NB4 (cell line): Measurements from ENCODE around the gene TMEM176B.

Source experiments
- DNase-seq: peaks from one replicate; pipeline ENCODE4 v3.0.0; 2010; ENCODE audit warnings: low read depth
- H3K4me3 ChIP-seq: one replicate; pipeline ENCODE4 v1.5.1; 2011; ENCODE audit warnings: mild to moderate bottlenecking, low read depth, low read length, moderate library complexity
- MYC ChIP-seq: IDR thresholded peaks from 2 replicates; pipeline ENCODE4 v1.6.1; 2011; ENCODE audit warnings: low read depth, low read length
- POLR2A ChIP-seq: IDR thresholded peaks from 2 replicates; pipeline ENCODE4 v1.6.1; 2011; ENCODE audit warnings: mild to moderate bottlenecking; ENCODE audit not compliant: insufficient read length; ENCODE audit errors: extremely low read depth
- TF ChIP-seq, protein P1 (sequence below): IDR thresholded peaks from one replicate; pipeline ENCODE4 v1.5.1; 2012; ENCODE audit warnings: low read depth, low read length
- TF ChIP-seq, protein P2 (sequence below): IDR thresholded peaks from 2 replicates; pipeline ENCODE4 v1.6.1; 2011; ENCODE audit warnings: low read depth, low read length

Gene TMEM176B

DNA sequence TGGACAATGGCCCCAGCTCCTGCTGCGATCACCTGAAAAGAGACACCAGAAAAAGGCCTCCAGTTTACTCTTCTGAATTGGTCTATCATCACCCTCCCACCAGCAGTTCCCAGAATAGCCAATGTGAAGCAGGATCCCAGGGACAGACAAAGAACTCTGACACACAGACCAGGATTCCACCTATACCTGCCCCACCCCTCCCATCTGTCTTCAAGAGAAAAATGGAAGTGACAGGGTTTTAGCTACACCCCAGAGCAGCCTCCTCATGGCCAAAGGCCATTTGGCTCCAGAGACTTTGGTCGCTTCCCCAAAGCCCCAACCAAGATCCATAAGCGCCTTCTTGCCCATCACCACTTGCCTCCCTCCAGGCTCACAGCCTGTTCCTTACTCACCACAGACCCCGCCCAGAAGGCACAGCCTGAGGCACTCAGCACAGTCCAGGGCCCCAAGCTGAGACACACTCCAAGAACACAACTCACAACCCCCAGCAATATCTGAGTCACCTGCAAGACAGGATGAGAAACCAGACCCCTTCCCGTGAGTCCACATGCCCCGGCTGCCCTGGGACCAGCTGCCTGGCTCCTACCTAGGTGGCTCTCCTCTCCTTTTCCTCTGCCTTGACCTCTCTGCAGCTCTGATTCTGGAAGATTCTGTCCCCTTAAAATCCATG, 6.5 kb downstream of the TMEM176B start:
- TF ChIP-seq, protein P1, sequence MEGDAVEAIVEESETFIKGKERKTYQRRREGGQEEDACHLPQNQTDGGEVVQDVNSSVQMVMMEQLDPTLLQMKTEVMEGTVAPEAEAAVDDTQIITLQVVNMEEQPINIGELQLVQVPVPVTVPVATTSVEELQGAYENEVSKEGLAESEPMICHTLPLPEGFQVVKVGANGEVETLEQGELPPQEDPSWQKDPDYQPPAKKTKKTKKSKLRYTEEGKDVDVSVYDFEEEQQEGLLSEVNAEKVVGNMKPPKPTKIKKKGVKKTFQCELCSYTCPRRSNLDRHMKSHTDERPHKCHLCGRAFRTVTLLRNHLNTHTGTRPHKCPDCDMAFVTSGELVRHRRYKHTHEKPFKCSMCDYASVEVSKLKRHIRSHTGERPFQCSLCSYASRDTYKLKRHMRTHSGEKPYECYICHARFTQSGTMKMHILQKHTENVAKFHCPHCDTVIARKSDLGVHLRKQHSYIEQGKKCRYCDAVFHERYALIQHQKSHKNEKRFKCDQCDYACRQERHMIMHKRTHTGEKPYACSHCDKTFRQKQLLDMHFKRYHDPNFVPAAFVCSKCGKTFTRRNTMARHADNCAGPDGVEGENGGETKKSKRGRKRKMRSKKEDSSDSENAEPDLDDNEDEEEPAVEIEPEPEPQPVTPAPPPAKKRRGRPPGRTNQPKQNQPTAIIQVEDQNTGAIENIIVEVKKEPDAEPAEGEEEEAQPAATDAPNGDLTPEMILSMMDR, result no peak
- TF ChIP-seq, protein P2, sequence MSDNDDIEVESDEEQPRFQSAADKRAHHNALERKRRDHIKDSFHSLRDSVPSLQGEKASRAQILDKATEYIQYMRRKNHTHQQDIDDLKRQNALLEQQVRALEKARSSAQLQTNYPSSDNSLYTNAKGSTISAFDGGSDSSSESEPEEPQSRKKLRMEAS, result no peak
- no peak overlapping the region for H3K4me3 ChIP-seq
- DNase-seq, result no peak

DNA sequence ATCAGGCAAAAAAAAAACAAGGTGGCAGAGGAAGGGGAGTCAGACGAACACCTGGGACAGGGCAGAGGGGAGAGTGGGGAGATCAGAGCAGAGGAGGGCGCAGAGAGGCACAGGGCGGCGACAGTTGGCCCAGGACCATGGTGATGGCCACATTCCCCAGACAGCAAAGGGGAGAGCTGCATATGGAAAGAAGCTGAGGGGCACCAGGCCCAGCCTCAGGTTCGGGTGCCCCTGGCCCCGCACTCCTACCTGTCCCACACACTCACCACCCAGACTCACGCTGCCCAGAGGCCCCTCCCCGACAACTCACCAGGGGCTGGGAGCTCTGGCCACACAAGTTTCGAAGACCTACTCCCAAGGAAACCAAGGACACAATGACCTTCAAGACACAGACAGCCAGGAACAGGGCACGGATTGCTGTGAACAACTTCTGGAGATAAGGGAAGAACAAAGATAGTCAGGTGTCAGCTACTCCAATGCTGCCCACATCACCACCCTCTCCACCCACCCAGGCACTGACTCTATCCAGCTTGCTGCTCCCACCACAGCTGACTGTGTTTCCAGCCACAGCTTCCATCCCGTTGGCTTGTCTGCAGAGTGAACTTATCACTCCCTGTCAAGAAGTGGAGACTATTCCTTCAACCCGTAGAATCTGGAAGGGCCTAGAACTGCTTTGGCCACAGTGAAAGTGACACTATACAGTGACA, 8.3 kb downstream of the TMEM176B start:
- no peak overlapping the region for H3K4me3 ChIP-seq
- TF ChIP-seq POLR2A (no peak), MYC (no peak)
- TF ChIP-seq, protein P1, result no peak
- TF ChIP-seq, protein P2, result no peak
- no peak for DNase-seq

DNA sequence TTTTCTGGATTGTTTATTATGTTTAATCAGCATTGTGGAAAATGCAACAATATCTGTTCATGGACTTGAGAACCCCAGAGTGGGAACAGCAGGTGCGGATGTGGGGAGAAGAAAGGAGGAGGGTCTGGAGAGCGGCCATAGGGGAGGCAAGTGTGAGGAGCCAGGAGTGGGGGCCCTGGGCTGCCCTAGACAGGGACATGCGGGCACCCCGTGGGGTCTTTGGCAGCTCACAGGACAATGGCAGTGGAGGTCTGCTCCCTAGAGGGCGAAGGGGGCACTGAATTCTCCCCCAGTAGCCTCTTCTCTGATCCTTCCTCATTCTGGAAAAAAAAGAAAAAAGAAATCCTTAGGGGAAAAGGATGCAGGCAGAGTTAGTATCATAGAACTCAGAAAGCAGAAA, 8.9 kb downstream of the TMEM176B start:
- TF ChIP-seq, protein P1, result no peak
- TF ChIP-seq POLR2A, result no peak
- no peak for TF ChIP-seq MYC
- TF ChIP-seq, protein P2, result no peak

DNA sequence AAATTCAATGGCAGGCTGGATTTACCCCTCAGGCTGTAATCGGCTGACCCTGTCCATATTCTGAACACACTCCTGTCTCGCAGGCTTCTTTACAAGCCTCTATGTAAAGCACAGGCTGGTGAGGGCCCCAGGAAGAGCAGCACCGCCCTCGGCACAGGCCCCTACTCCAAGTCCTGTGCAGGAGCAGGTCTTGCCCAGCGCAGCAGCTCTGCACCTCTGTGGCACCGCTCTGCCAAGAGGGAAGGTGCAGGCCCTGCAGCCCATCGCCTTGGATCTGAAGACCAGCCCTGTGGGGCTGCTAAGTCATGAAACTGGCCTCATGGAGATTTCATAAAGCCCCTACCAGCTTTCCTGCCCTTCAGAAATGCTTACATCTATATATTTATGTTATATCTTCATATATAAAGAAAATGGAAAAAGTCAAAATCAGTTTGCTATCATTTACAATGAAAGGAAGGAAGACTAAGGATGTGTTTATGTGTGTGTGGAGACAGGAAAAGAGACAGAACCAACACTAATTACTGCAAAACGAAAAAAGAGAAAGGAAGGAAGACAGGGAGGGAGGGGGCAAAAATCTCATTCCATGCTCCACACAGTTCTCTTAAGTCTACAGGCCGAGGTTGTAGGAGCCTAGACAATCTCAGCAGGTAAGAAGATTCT, 9.6 kb downstream of the TMEM176B start:
- no peak for DNase-seq
- no peak overlapping the region for H3K4me3 ChIP-seq
- TF ChIP-seq POLR2A, result no peak
- no peak for TF ChIP-seq MYC
- TF ChIP-seq, protein P1, result no peak
- TF ChIP-seq, protein P2, result no peak

More for the DNA sequence above, 8.9 kb downstream of the TMEM176B start:
- no peak overlapping the region for H3K4me3 ChIP-seq
- DNase-seq, result no peak

DNA sequence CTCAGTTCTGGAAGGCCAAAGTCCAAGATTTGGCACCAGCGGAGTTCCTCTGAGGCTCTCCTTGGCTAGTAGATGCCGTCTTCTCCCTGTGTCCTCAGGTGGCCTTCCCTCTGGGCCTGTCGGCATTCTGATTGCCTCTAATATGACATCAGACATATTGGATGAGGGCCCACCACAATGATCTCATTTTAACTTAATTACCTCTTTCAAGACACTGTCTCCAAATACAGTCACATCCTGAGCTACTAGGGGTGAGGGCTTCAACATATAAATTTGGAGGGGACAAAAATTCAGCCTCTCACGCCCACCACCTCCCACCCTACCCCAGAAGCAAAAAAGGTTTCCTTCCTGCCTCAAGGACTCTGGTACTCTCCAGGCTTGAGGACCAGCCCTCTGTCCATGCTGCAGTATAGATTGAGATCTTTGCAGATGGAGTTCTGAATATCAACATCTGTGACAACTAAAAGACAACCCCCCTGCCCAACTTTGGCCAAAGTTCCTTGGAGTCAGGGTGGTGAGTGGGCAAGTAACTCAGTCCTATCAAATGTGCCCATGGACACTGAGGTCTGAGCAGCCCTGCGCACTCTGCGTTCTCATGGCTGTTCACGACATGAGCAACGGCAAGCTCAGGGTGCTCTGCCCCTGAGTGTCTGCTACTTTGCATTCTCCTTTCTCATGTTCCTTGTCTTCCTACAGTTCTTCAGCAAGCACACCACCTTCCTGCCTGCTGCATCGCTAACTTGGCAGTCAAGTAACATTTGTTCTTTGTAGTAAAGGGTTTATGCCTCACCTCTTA, 11.5 kb downstream of the TMEM176B start:
- DNase-seq, result no peak
- no peak for TF ChIP-seq MYC
- no peak for TF ChIP-seq POLR2A
- TF ChIP-seq, protein P2, result no peak
- TF ChIP-seq, protein P1, result no peak

More for the DNA sequence above, 11.5 kb downstream of the TMEM176B start:
- H3K4me3 ChIP-seq, result no peak overlapping the region
